Superior temporal gyrus (tissue), 1 donor: ENCODE data around the gene SOX5.
"Not testable (repeated sequence)": the region's sequence is repeated elsewhere in the genome, so short reads cannot be mapped to it uniquely, and the experiment has no call there.

Source experiments
- DNase-seq: peaks from one replicate; pipeline ENCODE4 v3.0.0-alpha.2; 2016; ENCODE audit errors: extremely low spot score

SOX5 gene

DNA sequence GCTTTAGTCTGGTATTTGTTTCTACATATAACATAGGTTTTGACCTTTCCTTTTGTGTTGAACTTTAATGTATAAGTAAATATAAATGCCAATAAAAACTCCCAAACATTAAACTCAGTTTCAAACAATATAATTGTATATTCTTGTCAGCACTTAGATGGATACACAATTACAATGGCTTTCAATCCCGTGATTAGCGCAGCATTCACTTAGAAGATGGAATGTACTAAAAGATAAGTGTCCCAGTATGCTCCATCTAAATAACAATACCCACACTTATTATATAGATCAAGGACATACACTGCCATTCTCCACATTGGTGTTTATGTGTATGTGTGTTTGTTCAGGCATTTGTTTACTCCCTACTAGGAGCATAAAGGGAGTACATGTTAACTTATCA lies 193.1 kb downstream of the SOX5 start:
- DNase-seq = no peak

DNA sequence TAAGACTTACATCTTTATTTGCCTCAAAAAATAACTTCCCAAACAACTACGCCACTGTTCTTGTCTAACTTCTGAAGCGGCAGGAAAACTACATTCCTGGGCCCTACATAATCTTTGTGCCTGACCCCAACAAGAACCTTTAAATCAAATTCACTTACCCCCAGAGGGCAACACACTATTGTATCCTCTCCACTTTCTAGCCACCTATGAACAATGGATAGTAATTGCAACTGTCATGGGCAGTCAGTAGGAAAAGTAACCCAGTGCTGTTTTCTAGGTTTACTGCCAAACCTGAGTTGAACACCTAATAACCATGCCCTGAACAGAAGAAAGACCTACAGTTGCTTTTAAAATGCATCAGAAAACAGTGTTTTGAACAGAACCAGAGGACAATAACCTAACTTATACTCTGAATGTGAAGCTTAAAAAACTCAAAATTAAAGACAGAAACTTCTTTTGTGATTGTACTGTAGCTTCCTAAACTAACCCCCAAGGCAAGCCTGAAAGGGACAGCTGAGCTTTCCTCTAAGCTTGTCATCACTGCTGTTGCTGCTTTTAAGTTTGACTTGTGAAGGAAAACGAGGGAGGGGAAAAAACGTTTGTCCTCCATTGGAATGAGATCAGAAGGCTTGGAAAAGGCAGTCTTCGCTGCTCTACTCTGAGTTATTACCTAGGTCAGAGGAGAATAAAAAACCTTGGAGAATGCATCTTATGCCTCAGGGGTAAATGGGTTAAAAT lies 195.7 kb downstream of the SOX5 start:
- DNase-seq = no peak

DNA sequence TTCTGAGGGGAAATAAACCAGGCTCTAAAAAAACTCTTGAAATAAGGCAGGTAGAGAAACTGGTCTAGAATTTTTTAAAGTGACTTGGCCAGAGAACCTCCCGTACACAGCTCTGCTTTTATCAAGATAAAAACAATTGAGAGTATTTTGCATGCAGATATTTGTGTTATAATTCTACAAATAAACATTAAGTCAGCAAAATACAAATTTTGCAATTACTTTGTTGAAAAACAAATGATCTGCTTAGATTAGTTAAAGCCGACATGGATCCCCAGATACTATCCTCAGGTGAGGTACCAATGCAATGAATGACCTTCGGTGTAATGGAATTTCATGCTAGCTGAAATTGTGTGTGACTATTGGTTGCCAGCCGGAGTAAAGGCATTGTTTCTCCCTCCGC lies 197.2 kb downstream of the SOX5 start:
- DNase-seq = no peak

DNA sequence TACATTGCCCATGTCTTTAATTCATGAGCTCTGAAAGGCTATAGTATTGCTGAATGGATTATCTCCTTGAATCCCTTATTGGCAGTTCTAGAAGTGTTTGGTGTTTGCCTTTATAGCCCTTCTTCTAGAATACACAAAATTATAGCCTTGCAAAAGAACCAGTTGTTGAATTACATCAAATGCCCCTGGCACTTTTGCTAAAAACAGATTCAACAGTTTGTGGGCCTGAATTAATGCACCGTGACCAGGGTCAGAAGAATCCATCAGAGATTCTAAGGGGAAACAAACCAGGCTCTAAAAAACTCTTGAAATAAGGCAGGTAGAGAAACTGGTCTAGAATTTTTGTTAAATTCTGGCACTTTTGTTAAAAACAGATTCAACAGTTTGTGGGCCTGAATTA lies 197.8 kb downstream of the SOX5 start:
- DNase-seq = no peak

DNA sequence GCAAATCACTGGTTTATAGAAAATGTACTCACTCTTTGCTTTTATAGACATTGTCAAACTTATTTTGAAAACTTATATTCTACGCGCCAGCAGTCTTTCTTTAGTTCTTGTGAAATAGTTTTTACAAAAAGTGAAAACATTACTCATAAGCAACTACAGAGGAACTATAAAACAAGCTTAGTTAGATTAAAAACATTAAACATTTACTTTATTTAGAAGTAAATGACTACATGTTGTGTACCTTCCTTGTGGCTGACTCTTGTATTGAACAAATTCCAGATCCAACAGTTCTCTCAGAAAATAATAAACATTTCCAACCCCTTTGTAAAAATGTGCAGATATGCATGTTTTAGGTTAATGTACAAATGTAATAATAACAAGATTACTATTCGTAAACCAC lies 198.5 kb downstream of the SOX5 start:
- DNase-seq = no peak

GRCh38 chr12:23744696-23745095 lies 204.8 kb downstream of the SOX5 start:
- no peak for DNase-seq

DNA sequence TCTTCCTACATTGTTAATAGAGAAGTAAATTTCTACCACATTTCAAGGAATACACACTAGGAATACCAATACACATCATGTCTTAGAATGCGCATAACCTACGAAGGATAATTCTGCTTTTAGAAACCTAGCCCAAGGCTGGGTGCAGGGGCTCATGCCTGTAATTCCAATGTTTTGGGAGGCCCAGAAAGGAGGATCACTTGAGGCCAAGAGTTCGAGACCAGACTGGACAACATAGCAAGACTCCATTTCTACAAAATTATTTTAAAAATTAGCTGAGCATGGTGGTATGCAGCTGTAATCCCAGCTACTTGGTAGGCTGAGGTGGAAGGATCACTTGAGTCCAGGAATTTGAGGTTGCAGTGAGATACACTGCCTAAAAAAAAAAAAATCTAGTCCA lies 206.9 kb downstream of the SOX5 start:
- no peak for DNase-seq

- DNase-seq = no peak
Observed at GRCh38 chr12:23731493-23731892, 218.0 kb downstream of the SOX5 start.

- no peak for DNase-seq
Observed at GRCh38 chr12:23731035-23731434, 218.4 kb downstream of the SOX5 start.

DNA sequence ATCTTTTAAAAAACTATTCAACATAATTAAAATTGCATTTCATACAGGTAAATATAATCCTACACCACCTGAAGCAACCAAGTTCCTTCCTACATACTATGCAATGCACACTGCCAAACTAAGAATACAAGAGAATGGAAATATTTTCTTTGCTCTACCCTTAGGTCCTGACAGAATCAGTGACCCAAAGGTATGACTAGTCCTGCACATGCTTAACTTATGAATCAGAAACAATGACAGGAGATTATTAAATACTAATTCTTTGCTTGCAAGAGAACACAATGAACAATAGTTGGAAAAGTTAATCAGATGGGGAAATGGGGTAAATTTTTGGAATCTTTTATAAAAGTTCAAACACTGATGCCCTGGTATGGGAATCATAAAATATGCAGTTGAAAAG lies 220.1 kb downstream of the SOX5 start:
- no peak for DNase-seq

- no peak for DNase-seq
Observed at GRCh38 chr12:23726646-23727045, 222.8 kb downstream of the SOX5 start.

- DNase-seq = no peak
Observed at GRCh38 chr12:23722655-23723054, 226.8 kb downstream of the SOX5 start.

DNA sequence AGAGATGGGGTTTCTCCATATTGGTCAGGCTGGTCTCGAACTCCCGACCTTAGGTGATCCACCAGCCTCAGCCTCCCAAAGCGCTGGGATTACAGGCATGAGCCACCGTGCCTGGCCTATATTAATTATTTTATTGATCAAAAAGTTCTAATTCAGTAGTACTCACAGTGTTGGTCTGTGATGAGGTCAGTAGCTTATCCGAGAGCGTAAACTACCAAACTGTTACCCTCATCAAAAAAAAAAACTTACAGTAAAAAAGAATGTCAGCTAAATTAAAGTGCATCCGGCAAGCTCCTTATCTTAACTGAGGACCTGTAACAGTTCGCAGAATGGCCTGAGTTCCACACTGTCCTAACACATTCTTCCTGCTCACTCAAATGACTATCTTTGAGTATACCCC lies 228.2 kb downstream of the SOX5 start:
- DNase-seq = no peak

GRCh38 chr12:23719493-23719892 lies 230.0 kb downstream of the SOX5 start:
- DNase-seq = no peak

DNA sequence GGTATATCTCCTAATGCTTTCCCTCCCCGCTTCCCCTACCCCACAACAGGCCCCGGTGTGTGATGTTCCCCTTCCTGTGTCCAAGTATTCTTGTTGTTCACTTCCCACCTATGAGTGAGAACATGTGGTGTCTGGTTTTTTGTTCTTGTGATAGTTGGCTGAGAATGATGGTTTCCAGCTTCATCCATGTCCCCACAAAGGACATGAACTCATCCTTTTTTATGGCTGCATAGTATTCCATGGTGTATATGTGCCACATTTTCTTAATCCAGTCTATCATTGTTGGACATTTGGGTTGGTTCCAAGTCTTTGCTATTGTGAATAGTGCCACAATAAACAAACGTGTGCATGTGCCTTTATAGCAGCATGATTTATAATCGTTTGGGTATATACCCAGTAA lies 239.1 kb downstream of the SOX5 start:
- not testable (repeated sequence) for DNase-seq

- no peak for DNase-seq
Observed at GRCh38 chr12:23708185-23708837, 241.2 kb downstream of the SOX5 start.

DNA sequence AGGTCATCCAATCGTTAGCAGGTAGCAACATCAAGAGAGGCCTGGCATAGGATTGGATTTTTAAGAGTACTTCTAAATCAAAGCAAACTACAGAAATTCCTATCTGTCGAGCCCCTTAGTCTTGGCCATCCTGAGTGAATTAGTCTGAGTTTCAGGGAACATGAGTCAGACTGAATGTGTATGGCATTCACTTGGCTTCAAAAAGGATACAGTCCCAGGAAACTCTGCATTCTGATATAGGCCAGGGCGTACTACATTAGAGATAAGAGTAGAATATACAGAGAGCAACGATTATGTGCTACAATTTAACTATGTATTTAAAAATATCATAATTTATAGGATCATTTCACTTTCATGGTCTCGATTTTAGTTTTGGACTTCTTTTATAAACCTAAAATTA lies 242.2 kb downstream of the SOX5 start:
- DNase-seq = no peak

GRCh38 chr12:23704992-23705943 lies 244.2 kb downstream of the SOX5 start:
- DNase-seq = no peak

GRCh38 chr12:23703051-23703450 lies 246.4 kb downstream of the SOX5 start:
- DNase-seq = no peak

DNA sequence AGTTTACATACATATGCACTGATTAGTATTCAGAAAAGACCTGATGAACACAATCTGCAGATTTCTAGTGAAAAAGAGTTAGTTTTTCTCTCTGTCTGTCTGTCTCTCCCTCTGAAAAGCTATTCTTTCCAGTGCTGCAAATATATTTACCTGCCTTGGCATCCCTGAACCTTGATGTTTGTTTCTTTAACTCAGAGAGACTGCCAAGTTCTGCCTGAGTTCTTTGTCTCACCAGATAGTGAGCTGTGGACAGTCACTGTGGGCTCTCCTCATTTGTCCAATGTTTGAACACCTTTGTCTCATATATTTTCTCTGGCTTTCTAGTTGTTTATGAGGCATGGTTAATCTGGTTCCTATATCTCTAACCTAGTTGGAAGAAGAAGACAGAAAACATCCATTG lies 250.4 kb downstream of the SOX5 start:
- no peak for DNase-seq

DNA sequence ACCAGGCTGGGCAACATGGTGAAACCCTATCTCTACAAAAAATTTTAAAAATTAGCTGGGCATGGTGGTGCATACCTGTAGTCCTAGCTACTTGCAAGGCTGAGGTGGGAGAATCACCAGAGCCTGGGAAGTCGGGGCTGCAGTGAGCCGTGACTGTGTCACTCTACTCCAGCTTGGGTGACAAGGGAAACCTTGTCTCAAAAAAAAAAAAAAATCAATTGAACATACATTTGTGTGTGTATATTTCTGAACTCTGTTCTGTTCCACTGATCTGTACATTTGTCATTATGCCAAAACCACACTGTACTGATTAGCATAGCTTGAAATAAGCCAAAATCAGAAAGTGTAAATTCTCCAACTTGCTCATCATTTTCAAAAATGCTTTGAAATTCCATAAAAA lies 254.6 kb downstream of the SOX5 start:
- DNase-seq = no peak

DNA sequence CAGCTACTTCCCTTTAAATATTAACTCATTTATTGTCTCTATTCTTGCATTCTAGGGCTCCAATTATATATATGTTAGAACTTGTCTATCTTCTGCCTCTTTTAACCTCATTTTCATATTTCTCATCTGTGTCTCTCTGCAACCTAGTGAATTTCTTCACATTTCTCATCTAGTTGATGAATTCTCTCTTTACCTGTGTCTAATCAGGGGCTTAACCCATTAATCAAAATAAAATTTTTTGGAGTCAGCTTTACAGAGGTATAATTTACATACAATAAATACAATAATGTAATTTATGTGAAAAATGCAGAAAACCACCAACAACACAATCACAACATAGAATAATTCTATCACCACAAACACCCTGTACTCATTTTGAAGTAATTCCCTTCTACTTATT lies 255.2 kb downstream of the SOX5 start:
- DNase-seq = no peak

DNA sequence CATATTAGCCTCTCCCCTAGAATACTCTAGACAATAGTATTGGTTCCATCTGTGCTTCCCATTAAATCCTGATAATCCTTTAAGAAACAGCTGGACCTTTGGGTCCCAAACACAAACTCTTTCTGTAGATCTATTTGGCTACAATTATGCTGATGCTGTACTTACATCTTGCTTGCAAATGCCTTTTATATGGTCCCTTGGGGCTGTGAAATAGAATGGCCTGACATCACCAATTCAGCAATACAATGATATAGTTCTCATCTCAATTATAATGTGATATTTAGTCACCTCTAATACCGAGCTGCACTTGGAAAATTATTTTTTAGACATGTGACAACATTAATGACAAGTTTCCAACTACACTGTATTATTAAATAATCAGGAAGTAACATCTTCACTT lies 261.5 kb downstream of the SOX5 start:
- no peak for DNase-seq
